GM12874 (cell line): ENCODE results near the gene H19.

Experiments
- TF ChIP-seq, protein P1 (sequence below): IDR thresholded peaks from 2 replicates; pipeline ENCODE4 v1.5.1; 2011; ENCODE audit warnings: low read depth, mild to moderate bottlenecking, control low read depth, low read length, moderate library complexity; ENCODE audit not compliant: insufficient read depth

H19 gene

DNA sequence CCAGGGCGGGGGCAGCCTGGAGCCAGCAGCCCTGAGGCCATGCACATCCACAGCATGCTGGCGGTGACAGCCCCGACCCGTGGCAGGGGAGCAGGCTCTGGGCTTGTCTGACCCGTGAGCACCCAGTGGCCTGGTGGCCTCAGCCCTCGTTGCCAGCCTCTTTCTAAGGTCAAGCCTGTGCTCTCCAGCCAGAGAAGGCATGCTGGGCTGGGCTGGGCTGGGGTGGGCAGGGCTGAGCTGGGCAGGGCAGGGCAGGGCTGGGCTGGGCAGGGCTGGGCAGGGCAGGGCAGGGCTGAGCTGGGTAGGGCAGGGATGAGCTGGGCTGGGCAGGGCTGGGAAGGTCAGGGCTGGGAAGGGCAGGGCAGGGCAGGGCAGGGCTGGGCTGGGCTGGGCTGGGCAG is 10.6 kb downstream of the H19 start:
- TF ChIP-seq, protein P1, sequence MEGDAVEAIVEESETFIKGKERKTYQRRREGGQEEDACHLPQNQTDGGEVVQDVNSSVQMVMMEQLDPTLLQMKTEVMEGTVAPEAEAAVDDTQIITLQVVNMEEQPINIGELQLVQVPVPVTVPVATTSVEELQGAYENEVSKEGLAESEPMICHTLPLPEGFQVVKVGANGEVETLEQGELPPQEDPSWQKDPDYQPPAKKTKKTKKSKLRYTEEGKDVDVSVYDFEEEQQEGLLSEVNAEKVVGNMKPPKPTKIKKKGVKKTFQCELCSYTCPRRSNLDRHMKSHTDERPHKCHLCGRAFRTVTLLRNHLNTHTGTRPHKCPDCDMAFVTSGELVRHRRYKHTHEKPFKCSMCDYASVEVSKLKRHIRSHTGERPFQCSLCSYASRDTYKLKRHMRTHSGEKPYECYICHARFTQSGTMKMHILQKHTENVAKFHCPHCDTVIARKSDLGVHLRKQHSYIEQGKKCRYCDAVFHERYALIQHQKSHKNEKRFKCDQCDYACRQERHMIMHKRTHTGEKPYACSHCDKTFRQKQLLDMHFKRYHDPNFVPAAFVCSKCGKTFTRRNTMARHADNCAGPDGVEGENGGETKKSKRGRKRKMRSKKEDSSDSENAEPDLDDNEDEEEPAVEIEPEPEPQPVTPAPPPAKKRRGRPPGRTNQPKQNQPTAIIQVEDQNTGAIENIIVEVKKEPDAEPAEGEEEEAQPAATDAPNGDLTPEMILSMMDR: no peak

DNA sequence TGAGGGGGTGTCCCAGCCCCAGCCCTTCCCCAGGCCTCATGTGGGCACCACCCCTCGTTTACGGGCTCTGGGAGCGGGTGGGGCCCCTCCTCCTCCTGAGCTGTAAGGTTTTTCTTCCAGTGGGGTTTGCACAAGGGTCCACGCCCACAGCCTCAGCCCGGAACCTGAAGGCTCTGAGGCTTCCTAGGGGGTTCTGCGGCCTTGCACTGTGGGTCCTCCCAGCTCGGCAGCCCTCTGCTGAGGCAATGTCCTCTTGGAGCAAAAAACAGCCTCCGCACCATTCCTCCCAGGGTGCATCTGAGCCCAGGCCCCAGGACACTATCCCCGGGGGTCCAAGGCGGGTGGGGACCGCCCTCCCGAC is 14.1 kb downstream of the H19 start:
- TF ChIP-seq, protein P1: no peak

DNA sequence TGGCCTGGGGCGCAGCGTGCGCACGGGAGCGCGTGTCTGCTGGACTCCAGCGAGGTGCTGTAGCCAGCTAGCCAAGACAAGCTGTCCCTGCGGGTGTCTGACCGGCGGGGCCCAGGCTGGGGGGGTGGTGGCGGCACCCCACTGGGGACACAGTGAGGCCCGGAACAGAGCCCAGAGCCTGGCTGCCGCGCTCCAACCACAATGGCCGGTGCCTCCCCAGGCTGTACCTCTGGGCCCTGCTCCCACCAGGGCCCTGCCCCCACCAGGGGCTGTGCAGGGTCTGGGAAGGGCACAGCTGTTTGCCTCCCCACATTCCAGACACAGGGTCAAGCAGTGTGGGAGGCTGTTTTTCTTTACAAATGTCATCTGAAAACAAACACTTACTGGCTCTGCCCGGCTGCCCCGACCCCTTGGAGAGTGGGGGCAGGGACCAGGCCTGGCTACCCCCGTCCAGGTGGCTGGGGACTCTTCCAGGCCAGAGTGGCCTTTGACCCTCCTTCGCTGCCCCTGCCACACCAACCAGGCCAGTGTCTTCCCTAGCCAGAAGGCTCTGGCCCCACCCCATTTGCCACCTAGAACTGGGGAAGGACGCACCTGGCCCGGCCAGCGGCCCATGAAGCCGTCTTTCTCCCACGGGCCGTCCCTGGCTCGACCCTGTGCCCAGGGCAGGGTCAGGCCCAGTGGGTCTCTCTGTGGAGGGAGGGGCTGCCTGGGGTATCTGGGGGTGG is 14.6 kb downstream of the H19 start:
- TF ChIP-seq, protein P1: no peak

DNA sequence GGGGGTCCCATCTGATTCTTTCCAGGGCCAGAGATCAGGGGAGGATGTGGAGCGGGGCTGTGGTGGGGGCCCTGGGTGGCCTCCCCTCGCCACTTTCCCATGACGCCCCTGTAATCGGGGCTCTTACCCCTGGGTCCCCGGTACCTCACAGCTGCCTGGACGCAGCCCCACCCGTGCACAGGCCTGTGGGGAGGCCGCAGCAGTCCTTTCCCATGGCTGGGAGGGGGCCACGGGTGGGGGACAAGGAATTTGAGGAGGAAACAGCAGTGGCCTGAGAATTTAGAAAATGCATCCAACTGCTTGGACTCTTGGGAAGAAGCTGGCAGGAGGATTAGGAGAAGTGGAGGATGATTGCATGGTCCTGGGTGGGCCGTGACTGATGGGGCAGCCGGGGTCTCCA is 18.0 kb downstream of the H19 start:
- TF ChIP-seq, protein P1: no peak

- TF ChIP-seq, protein P1: no peak
Observed at GRCh38 chr11:1978720-1979473, 18.7 kb downstream of the H19 start.

- TF ChIP-seq, protein P1: no peak
Observed at GRCh38 chr11:1975185-1975584, 22.5 kb downstream of the H19 start.

GRCh38 chr11:1970956-1971355 is 26.7 kb downstream of the H19 start:
- TF ChIP-seq, protein P1: no peak
